Limb (tissue), 2 donors: Measurements from ENCODE around the gene SFT2D3.
A peak's percentile ranks its signal among the peaks of the same experiment; 100 is the strongest.

Experiments
- DNase-seq, 2 donors: peaks; one replicate each; pipeline ENCODE4 v3.0.0-alpha.2; 2016; ENCODE audit errors: extremely low spot score in 2 of 2

The SFT2D3 gene

DNA sequence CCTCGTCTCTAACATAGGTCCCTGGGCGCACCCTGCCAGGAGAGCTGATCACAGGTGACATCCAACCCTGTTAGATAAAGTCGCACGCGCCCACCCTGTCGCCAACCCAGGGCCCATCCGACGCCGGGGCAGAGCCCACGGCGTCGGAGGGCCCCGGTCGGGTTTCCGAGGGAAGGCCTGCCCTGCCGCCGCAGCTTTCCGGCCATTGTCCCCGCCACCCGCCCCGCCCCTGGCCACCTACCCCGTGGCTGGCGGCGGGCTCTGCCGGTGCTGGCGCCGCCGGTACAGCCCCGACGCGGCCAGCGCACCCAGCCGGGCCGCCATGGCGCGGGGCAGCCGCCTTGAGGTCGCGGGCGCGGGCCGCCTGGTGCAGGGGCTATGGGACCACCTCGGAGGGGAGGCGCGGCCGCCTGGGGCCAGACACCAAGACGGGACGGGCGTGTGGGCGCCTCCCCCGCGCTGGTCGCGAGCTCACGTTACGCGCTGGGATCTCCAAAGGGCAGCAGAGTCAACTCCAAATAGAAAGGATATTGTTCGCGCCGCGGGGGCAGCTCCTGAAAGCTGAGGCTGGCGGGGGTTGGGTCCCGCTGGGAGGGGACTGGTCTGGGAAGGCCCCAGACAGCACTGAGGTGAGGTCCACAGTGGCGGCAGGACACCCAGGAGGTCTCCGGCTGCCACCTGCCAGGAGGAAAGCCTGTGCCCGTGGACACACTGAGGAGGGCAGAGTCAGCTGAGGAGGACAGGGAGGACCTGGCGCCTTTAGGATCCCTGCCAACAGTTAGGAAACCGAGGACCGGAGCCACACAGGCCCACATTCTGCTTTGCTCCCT lies 37.0 kb upstream of the SFT2D3 start:
- peak in 1 of 2 donors; percentile 48 for DNase-seq

DNA sequence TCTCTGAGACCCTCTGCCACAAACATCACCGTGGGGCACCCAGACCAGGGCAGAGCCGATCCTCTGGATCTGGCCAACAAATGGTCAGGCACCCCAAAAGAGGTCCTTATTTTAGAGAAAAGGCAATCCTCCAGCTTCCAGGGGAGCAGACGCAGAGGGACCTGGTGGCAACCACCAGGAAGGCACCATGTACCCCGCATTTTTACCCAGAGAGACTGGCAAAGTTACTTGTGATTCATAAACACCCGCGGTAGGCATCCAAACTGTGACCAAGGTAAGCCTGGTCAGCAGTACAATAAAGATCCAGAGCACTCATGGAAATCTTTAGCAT lies 36.4 kb upstream of the SFT2D3 start:
- DNase-seq = no peak

DNA sequence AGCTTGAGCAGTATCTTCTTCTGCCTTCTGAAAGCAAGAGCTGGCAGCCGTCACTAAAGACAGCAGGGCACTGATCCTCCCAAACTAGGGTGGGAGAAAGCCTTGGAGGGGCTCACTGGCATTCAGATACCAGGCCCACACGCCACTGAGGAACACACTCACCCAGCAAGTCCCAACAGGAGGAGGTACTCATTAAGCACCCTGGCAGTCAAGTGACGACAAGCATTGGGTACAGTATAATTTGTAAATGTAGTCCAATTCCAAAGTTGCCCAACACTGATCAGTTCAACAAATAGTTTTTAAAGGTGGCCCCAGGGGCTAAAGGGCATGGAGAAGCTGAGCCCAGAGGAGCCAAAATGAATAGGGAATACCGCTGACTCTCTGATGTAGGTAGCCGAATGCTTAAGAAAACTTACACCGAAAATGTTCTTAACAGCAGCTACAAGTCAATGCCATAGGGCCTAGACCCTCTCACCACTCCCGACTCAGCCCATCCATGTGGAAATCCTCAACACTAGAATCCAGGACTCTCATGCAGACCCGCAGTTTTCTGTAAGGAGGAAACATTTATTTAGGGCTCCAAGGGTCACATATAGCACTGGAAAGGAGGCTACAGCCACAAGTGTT lies 35.9 kb upstream of the SFT2D3 start:
- DNase-seq = no peak

DNA sequence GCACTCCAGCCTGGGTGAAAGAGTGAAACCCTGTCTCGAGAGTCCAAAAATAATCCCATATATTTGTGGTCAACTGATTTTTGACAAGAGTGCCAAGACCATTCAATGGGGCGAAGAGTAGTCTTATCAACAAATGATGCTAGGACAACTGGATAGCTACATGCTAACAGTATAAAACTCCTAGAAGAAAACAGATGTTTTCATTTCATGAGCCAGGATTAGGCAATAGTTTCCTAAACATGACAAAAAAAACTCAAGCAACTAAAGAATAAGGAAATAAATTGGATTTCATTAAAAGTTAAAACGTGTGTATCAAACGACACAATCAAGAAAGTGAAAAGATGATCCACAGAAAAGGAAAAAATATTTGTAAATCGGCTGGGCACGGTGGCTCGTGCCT lies 32.2 kb upstream of the SFT2D3 start:
- DNase-seq = no peak

DNA sequence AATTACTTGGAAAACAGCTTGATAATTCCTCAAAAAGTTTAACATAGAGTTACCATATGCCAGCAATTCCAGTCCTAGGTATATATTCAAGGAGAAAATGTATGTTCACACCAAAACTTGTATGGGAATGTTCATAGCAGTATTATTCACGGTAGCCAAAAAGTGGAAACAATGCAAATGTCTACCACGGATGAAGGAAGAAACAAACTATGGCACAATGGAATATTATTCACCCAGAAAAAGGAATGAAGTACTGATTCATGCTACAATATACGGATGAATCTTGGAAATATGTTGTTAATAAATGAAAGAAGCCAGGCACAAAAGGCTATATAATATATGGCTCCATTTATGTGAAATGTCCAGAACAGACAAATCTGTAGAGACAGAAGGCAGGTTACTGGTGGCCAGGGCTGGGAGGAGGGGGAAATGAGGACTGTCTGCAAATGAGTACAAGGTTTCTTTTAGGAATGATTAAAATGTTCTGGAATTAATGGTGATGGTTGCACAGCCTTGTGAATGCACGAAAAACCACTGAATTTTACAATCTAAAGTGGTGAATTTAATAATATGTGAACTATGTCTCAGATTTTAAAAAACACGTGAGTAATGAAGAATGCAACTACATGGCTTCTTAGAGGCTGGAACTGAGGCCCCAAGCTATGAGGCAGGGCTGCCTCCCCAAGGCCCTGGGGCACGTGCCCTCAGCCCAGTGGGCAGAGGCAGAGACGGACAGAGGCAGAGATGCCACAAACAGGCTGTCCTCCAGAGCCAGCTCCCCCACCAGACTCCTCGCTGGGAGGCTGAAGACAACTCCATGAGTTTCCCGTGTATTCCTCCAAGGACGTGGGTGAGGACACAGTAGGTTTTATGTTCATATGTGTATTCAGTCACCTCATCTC lies 31.0 kb upstream of the SFT2D3 start:
- no peak for DNase-seq

DNA sequence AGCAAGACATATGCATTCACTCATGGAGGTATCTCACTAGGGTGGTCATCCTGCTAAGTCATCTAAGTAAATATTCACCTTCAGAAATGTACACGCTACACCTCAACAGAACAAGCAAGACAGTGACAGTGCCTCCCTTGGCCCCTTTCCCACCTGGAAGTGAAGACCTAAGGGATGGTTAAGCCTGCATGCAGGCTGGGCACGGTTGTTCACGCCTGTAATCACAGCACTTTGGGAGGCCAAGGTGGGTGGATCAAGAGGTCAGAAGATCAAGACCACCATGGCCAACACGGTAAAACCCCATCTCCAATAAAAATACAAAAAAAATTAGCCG lies 30.4 kb upstream of the SFT2D3 start:
- no peak for DNase-seq

DNA sequence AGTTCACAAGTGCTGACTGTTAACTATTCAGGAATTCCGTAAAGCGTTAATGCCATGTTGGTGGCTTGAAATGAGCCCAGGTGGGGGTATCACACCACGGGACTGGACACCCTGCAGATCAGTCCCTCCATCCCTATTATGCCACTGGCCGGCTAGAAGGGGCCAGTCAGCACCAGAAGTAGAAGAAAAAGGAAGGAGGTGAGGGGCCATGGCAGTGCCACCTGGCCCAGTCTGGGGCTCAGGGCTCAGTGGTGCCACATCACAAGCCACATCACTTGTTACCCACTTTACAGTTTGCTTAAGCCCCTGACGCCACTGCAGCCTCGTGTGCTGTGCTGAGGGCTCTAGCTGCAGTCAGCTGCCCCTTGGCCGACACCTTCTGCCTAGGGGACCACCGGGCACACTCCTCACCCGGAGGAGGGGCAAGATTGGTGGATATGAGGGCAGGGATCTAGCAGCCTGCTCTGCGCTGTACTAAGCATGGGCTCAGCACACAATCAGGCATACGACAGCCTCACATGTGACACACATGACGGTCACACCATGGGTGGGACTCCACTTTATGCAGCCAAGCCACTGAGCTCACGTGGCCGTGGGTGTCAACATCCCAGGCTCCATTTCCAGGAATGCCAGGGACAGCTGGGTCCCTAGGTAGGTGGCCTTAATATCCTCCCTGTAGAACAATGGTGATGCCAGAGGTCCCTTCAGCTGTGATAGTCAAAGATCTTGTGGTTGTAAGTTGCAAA lies 29.6 kb upstream of the SFT2D3 start:
- no peak for DNase-seq

DNA sequence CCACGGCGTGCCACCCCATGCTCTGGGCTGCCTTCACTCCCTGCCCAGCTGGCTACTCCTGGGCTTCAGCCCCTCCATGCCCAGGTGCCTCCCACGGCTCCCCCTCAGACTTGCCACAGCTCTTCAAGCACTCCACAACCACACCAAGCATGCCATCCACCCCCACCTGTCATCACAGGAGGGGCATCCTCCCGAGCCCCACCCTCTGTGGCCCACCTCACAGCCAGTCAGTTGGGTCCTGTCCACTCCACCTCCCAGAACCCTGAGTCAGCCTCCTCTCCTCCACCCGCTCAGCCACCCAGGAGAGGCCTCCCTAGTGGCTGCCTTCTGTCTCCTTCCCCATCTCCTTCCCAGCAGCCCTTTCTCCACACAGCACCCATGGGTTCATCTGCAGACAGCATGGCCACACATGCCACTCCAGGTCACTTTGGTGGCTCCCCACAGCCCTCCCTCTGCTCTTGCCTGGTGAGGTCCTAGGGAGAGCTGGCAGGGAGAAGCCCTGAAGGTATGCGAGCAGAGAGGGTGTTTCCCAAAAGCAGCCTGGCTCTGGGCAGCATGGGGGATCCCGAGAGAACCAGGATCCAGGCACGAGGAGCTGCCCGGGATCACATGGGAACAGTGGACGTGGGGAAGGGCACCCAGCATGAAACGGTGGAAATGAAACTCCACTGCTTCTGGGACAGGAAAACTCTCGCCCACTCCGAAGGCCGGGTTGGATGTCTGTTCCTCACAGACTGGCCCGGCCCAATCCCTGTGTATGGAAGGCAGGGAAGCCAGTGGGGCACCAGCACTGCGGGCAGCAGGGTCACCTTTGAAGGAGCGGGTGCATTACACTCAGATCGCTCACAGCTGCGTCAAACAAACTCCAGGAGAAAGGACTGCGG lies 28.7 kb upstream of the SFT2D3 start:
- DNase-seq = no peak

DNA sequence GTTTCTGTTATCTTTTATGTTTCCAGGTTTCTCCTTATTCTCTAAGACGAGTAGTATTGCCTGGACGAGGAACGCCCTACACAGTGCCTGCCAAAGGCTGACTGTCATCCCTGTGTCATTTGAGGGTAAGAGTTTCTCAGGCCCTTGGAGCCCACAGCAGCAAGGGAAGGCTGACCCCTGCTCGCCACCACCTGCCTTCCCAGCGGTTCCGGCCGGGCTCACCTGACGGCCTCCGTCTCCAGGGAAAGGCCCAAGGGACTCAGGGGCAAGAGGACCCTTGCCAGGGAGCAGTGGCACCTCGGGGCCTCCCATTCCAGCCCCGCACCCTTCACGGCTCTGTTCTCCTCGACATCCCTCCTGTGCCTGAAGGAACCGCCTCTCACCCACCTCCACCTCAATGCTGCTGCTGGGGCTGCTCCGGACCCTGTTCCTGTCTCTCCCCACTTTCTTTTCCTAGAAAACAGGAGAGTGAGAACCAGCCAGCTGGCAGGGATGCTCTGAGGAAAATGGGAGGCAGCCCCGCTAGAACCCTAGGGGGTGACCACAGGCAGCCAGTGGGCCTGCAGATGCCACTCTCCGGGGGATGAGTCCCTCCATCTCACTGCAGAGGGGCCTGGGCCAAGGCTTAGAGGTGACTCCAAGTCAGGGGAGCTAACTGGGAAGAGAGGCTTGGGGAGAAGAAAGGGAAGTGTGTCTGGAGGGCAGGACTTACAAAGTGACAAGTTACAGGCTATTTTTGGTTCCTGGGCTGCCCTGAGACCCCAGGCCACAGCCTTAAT lies 27.8 kb upstream of the SFT2D3 start:
- no peak for DNase-seq

DNA sequence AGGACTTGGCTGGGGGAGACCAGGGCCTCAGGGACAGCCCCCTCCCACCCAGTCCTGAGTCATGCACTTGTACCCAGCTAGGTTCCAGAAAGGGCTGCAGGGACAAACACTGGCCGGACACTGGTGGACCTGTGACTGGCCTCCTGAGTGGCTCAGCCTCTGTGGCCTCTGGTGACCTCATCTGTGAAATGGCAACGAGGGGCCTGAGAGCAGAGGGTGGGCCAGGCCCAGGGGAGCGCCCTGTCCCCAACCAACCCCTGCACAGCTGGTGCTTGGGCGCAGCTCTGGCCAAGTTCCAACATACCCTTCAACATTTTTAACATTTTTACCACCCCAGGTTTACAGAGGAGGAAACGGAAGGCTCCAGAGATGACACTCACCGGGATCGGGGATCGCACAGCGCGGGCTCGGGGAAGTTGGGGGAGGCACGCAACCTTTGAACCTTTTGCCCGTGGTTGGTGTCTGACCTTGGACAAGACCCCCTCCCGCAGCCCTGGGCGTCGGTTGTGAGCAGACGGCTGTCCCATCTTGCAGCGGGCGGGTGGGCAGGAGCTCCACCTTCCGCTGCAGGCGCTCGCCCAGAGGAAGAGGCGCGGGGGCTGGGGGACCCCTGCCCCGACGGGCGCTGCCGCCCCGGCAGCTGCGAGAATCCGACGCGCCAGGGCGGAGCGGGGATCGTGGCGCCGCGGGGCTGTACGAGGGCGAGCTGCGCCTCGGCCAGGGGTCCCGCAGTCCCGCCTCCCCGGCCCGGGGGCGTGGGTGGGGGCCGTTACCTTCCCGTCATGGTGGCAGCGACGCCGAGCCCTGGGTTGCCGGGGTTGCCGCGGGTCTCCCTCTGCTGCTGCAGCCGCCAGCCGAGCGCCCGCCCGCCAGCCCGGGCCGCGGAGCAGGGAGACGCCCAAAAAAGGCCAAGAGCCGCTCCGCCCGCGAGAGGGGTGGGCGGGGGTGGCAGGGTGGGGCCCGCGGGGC lies 26.8 kb upstream of the SFT2D3 start:
- DNase-seq = no peak

DNA sequence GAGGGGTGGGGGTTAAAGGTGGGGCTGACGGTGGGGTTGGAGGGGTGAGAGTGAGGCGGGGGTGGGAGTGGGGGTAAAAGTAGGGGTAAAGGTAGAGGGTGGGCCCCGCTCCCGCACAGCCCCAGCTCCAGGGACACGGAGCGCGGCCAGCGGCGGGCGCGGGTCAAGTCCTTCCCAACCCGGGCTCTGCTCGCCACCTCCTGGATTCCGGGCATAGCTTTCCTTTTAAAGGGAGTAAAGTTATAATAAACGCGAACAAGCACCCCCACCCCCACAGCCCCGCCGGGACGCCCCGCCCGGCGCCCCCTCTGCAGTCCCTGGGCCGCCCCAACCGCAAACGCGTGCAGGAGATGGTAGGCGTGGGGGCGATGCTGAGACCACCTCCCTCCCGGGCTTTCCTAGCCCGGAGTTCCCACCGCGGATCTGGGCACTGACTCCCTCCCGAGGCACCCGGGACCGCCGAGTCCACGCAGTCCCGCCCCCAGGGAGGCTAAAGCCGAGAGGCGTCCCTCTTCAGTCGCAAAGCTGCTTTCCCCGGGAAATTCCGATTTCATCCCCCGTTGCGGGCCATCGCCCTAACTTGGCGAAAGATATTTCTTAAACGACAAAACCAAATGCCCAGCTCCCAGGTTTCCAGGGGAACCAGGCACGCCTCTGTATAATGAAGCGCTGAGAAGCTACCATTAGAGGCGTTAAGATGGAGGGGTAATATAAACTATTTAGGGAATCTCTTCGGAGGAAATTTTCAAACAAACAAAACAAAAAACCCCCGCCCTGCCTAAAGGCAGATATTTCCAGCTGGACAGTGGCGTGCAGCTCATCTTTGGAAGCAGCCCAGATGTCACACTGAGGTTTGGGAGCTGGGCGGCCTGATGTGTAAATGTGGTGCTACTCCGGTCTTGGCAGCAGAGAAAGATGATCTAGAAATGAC lies 25.7 kb upstream of the SFT2D3 start, which contains the start of gene LIMS2:
Gene LIMS2 (minus strand): TSS at position 200 of the 931 bp plus-strand sequence. CDS start 506 bp downstream, outside the sequence.
- DNase-seq = peak in 1 of 2 donors; percentile 12

DNA sequence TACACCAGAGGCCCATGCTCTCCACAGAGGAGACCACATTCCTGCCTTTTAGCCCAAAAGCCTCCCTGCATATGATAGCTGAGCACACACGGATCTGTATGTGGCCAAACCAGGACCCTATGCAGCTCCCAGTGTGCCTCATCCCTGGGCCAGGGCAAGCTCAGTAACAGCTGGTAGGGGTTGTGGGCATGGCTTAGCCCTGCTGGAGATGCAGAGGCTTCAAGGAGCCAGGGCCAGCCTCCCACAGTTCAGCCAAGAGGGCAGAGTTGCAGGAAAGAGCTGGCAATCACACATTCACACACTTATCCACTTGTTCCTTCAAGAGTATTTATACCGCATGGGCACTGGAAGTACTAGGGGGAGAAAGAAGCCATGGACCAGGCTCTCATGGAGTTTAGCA lies 24.4 kb upstream of the SFT2D3 start:
- no peak for DNase-seq

DNA sequence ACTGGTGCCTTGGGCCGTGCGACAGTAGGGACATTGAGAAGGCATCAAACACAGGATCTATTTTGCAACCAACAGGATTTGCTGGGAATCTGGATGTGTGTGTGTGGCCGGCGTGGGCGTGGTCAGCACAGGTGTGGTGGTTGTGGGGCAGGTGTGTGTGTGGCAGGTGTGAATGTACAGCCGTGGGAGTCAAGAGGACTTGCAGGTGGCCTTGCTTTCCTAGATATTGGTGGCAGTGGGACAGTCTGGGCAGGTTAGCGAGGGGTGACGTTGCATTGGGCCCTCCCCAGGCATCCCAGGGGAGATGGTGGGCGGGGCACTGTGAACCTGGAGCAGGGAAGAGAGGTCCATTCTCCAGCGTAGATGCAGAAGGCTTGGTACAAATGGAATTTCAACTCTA lies 22.8 kb upstream of the SFT2D3 start:
- DNase-seq = no peak

DNA sequence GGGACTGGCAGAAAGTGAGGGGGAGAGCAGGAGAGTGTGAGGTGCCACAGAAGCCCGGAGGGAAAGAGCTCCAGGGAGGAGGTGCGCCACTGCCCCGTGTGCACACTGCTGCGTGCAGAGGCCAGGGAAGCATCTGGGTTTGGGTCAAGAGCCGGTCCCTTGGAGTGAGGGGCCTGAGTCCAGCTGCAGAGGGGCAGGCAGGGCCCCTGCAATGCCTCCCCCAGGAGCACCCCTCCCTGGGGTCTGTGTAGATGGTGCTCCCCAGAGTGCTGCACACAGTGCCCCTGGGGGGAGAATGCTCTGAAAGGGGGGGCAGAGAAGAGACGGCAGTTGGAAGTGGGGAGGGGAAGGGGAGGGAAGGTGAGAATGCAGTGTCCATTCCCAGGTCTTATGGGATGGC lies 22.3 kb upstream of the SFT2D3 start:
- no peak for DNase-seq

DNA sequence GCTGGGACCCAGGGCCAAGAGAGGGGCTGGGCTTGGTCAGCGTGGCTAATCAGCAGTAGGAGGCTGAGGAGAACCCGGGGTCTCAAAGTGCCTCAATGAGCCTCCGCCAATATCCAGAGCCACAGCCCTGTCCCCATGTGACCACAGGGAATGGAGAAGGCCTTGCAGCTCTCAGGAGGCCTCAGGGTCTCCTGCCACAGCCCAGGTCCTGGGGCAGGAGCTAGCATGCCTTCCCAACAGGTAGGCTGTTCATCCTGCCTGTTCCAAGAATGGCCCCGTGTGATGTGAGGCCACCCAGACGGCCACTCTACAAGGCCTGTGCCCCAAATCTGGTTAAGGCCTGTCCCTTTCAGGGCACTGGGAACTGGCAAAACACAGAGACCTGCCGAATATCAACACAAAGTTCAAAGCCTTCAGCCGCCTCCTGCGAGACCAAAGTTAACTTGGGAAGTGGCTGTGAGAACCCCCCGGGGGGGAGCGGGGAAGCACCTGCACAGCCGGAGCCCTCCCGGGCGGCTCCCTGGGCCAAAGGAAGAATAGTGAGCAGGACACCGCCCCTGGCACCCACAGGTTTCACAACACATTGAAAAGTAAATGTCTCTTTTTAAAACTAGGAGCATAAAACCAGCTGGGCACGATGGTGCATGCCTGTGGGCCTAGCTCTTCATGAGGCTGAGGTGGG lies 21.5 kb upstream of the SFT2D3 start:
- no peak for DNase-seq

DNA sequence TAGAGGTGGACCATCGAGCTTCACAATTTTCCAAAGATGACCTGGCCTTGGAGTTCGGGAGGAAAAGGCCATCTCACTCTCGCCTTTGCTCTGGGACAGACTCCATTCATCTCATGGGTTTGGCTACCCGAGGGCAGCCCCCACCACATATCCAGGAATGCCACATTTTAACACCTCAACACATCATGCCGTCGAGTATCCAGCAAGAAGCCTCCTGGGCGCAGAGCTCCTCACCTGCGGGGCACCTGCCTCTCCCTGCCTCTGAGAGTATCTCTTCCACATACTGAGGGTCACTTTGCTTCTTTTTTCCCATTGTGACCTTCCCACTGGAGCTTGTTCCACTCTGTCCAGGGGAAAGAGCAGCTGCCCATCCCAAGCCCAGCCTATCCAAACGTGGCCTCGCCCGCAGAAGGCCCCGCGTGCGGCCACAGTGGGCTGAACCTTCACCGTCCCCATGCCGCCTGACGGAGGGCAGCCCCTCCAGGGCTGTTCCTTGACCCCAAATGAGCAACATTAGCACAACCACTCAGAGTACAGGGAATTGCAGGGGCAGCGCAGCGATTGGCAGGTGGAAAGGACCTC lies 20.5 kb upstream of the SFT2D3 start:
- no peak for DNase-seq
